T-helper 2 cell (primary cell): ENCODE results near the gene KEL.

Source experiments
- DNase-seq, 5 experiments: peaks; one replicate each; pipeline versions ENCODE4 v3.0.0 to v3.0.0-alpha.2; 2012 to 2022

The KEL gene

GRCh38 chr7:142896741-142897379 is 65.3 kb downstream of the KEL start:
- no peak for DNase-seq

- DNase-seq, result no peak
Measured at GRCh38 chr7:142896151-142896550, 66.0 kb downstream of the KEL start.

DNA sequence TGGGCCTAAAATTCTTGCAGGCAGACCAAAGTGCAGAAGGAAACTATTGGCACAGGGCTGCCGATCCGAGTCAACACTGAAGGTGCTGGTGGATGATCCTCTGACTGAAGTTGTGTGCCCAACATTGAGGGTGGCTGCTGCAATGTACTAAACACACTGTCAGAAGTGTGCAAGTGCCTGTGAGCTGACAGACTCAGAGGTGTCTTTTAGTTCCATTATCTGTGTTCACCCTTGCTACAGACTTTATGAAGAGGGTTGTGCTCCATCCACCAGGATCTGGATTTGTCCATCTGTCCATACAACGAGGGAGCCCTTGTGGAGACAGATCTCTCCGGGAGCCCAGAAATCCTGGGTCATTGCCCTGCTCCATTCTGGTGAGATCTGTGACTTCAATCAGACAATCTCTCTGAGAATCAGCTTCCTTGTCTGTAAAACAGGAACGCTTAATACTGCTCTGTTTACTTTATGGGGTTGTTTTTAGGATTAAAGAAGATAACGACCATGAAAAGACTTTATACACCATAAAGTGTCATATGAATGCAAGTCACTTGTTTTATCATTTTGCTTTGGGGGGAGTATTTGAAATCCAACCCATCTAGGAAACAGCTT is 67.1 kb downstream of the KEL start:
- DNase-seq, result no peak

DNA sequence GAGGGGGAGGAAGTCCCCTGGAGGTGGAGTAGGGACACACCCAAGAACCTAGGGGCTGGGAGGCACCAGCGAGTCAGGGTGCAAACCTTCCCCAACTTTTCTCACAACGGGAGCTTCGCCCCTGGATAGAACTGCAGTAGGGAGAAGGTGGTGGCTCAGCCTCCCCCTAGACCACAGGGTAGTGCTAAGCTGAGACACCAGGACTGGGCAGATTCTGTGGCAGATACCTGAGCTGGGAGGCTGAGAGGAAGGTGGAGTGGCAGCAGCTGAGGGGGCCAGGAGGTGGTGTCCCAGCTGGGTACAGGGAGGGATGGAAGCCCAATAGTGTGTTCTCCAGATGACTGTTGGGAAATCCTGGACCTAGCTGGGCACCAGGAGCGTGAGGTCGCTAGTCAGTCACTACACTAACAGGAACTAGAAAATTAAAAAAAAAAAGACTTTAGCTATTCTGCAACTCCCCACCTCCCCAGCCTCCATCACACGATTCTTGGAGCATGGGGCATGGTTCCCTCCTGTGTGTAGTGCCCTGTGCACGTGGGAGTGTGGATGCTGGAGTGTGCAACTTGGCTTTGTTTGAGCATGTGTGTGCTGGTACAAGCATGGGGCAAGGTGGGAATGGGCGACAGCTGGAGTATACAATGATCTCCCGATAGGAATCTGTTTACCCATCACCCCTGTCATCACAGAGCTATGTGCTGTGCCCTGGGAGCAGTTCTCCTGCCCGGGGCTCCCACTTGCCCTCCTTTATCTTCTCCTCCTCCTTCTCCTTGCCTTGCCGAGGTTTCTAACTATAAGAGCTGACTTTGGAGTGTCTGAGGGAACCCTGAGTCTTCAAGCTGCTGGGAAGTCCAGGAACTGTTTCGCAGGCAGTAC is 67.8 kb downstream of the KEL start:
- DNase-seq, result no peak

- no peak for DNase-seq
Measured at GRCh38 chr7:142892951-142893350, 69.2 kb downstream of the KEL start.

DNA sequence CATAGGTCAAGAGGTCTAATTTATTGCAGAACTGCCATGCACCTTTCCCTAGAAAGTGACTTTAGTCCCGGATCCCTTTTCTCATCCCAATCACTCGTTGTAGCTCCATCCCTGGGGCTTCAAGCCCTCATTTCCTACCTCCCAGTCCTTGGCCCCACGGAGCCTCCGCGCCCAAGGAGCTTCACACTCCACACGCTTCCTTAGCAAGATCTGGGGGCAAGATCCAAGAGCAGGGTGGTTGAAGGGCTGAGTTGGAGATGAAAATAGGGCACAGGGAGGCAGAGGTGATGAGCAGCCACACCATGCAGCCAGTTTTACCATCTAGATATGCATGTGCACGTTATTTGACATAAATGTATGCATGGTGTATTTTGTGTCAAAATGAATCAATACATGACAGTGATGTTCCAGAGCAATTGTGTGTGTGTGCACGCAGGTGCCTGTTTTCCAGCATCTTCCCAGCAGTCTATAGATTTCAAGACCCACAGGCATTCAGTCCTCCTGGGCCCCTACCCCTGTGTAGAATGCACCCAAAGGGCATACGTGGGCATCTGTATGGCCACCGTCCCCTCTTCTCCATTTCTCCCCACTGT is 70.6 kb downstream of the KEL start:
- no peak for DNase-seq
